WTC11 (cell line): ENCODE measurements around the gene ATP2B2. TPM values are rescaled to one million over a fixed set of nuclear protein-coding genes. Genes with fewer than 3 reads are reported as not detected.

Source experiments
- ATAC-seq: fragments of 200-7000 bp; cut with Tn5 transposase; 2 replicates; pipeline ENCODE4 v1.10.0; 2021; ENCODE audit warnings: mild to moderate bottlenecking, moderate library complexity
- CTCF ChIA-PET: fragments of 300-600 bp; sonication (Branson Sonifier 250); formaldehyde crosslinking; loops from one replicate; lab custom pipeline; 2021; ENCODE audit warnings: antibody characterized with exemption; lab: Charles Lee
- POLR2A ChIA-PET: fragments of 350-600 bp; sonication (Branson Sonifier 250); formaldehyde crosslinking; loops from one replicate; lab custom pipeline; 2021; ENCODE audit warnings: antibody characterized with exemption; lab: Charles Lee
- DNase-seq: peaks from one replicate; pipeline ENCODE4 v3.0.0; 2021; ENCODE audit warnings: low spot score
- H3K27ac Mint-ChIP-seq: 2 replicates; pipeline ENCODE4 v1.8.0; 2021; ENCODE audit warnings: mixed read lengths
- H3K27me3 Mint-ChIP-seq: 2 replicates; pipeline ENCODE4 v1.8.0; 2021; ENCODE audit warnings: low read depth, mild to moderate bottlenecking, moderate library complexity, mixed read lengths
- H3K36me3 Mint-ChIP-seq: 2 replicates; pipeline ENCODE4 v1.8.0; 2021; ENCODE audit warnings: mixed read lengths
- H3K4me1 Mint-ChIP-seq: 2 replicates; pipeline ENCODE4 v1.8.0; 2022; ENCODE audit warnings: mixed read lengths
- H3K4me3 Mint-ChIP-seq: 2 replicates; pipeline ENCODE4 v1.8.0; 2021; ENCODE audit warnings: mild to moderate bottlenecking, moderate library complexity, mixed read lengths
- H3K9me3 Mint-ChIP-seq: 2 replicates; pipeline ENCODE4 v1.8.0; 2021; ENCODE audit warnings: mixed read lengths
- ATF1 ChIP-seq: sonication (generic); formaldehyde crosslinking; IDR thresholded peaks from 2 replicates; pipeline ENCODE4 v1.8.1; 2023; ENCODE audit warnings: mild to moderate bottlenecking, moderate library complexity, missing genetic modification reagents
- CREM ChIP-seq: sonication (generic); formaldehyde crosslinking; IDR thresholded peaks from 2 replicates; pipeline ENCODE4 v1.8.1; 2022; ENCODE audit warnings: mild to moderate bottlenecking, missing genetic modification reagents, moderate library complexity
- ELF4 ChIP-seq: sonication (generic); formaldehyde crosslinking; IDR thresholded peaks from 2 replicates; pipeline ENCODE4 v1.8.1; 2022; ENCODE audit warnings: low read depth, mild to moderate bottlenecking, moderate library complexity, missing genetic modification reagents
- EMX1 ChIP-seq: fragments of 250-450 bp; sonication (Bioruptor Pico); IDR thresholded peaks from 2 replicates; pipeline ENCODE4 v1.8.0; 2021; ENCODE audit warnings: mild to moderate bottlenecking
- FOXP1 ChIP-seq: sonication (generic); formaldehyde crosslinking; IDR thresholded peaks from 2 replicates; pipeline ENCODE4 v1.8.0; 2022; ENCODE audit warnings: missing genetic modification reagents, mild to moderate bottlenecking, moderate library complexity, borderline replicate concordance
- GABPB1 ChIP-seq: sonication (generic); formaldehyde crosslinking; IDR thresholded peaks from 2 replicates; pipeline ENCODE4 v1.8.1; 2023; ENCODE audit warnings: mild to moderate bottlenecking, missing genetic modification reagents
- GTF2I ChIP-seq: fragments of 250-450 bp; sonication (Bioruptor Pico); conservative IDR thresholded peaks from 2 replicates; pipeline ENCODE4 v1.4.0; 2021; ENCODE audit warnings: mild to moderate bottlenecking
- IRF2 ChIP-seq: sonication (generic); formaldehyde crosslinking; IDR thresholded peaks from 2 replicates; pipeline ENCODE4 v1.8.0; 2022; ENCODE audit warnings: low read depth, missing genetic modification reagents, borderline replicate concordance
- NFATC4 ChIP-seq: fragments of 250-450 bp; sonication (Bioruptor Pico); IDR thresholded peaks from 2 replicates; pipeline ENCODE4 v1.9.0; 2021; ENCODE audit warnings: mild to moderate bottlenecking
- RELA ChIP-seq: sonication (generic); formaldehyde crosslinking; IDR thresholded peaks from 2 replicates; pipeline ENCODE4 v1.8.1; 2022; ENCODE audit warnings: missing genetic modification reagents, mild to moderate bottlenecking, borderline replicate concordance
- RORB ChIP-seq: fragments of 250-450 bp; sonication (Bioruptor Pico); IDR thresholded peaks from 2 replicates; pipeline ENCODE4 v1.9.0; 2021; ENCODE audit warnings: mild to moderate bottlenecking
- TEAD4 ChIP-seq: sonication (generic); formaldehyde crosslinking; IDR thresholded peaks from 2 replicates; pipeline ENCODE4 v1.8.0; 2022; ENCODE audit warnings: mild to moderate bottlenecking, missing genetic modification reagents
- ZNF317 ChIP-seq: sonication (generic); formaldehyde crosslinking; IDR thresholded peaks from 2 replicates; pipeline ENCODE4 v1.8.1; 2023; ENCODE audit warnings: low read depth, mild to moderate bottlenecking, moderate library complexity, missing genetic modification reagents, borderline replicate concordance
- total RNA-seq: library from RNA; stranded (reverse); gene quantifications from 3 replicates; pipeline ENCODE4 v1.2.3, GENCODE V29; 2021
- TF ChIP-seq, protein P1 (sequence below): sonication (generic); formaldehyde crosslinking; IDR thresholded peaks from 2 replicates; pipeline ENCODE4 v1.8.0; 2022; ENCODE audit warnings: mild to moderate bottlenecking, missing genetic modification reagents
- TF ChIP-seq, protein P2 (sequence below): sonication (generic); formaldehyde crosslinking; IDR thresholded peaks from 2 replicates; pipeline ENCODE4 v1.8.1; 2022; ENCODE audit warnings: mild to moderate bottlenecking, missing genetic modification reagents, moderate library complexity, borderline replicate concordance
- TF ChIP-seq, protein P3 (sequence below): fragments of 250-450 bp; sonication (Bioruptor Pico); IDR thresholded peaks from 2 replicates; pipeline ENCODE4 v1.9.0; 2021; ENCODE audit warnings: mild to moderate bottlenecking
- TF ChIP-seq, protein P4 (sequence below): fragments of 250-450 bp; sonication (Bioruptor Pico); IDR thresholded peaks from 2 replicates; pipeline ENCODE4 v2.1.2; 2022; ENCODE audit warnings: mild to moderate bottlenecking, moderate library complexity
- TF ChIP-seq, protein P5 (sequence below): sonication (generic); formaldehyde crosslinking; IDR thresholded peaks from 2 replicates; pipeline ENCODE4 v1.8.1; 2023; ENCODE audit warnings: mild to moderate bottlenecking, missing genetic modification reagents
- TF ChIP-seq, protein P6 (sequence below): sonication (generic); formaldehyde crosslinking; IDR thresholded peaks from 2 replicates; pipeline ENCODE4 v1.8.1; 2022; ENCODE audit warnings: low read depth, mild to moderate bottlenecking, moderate library complexity, missing genetic modification reagents, borderline replicate concordance
- TF ChIP-seq, protein P7 (sequence below): fragments of 250-450 bp; sonication (Bioruptor Pico); conservative IDR thresholded peaks from 2 replicates; pipeline ENCODE4 v1.9.0; 2021; ENCODE audit warnings: mild to moderate bottlenecking

Gene ATP2B2
- total RNA-seq, 1 experiment from 2014 or later: 0.48 TPM

DNA sequence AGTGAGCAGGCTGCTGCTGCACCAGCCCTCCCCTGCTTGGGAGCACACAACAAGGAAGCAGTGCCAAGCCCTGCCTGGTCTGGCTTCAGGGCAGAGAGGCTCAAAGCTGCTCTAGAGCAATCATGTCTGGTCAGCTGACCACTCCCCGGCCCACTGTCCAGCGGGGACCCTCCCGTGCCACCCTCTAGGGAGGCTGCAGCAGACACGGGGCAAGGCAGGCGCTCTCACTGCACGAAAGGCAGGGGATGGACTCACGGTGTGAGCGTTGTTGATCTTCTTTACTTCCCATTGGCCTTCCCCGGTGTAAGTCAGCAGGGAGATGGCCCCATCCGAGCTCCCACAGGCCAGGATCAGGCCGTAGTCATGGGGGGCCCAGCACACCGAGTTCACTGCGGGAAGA lies 193.7 kb downstream of the ATP2B2 start:
- Mint-ChIP-seq H3K27ac (no peak overlapping the region), H3K27me3 (no peaks in the 10 kb centered on the region), H3K36me3 (peaks cover 80% of the 10 kb centered on the region), H3K4me3 (no peak overlapping the region), H3K9me3 (no peaks in the 10 kb centered on the region), H3K4me1 (no peaks in the 10 kb centered on the region)
- TF ChIP-seq ELF4 (CRISPR knock-in tag): no peak
- TF ChIP-seq GABPB1 (CRISPR knock-in tag): no peak
- TF ChIP-seq, protein P1, sequence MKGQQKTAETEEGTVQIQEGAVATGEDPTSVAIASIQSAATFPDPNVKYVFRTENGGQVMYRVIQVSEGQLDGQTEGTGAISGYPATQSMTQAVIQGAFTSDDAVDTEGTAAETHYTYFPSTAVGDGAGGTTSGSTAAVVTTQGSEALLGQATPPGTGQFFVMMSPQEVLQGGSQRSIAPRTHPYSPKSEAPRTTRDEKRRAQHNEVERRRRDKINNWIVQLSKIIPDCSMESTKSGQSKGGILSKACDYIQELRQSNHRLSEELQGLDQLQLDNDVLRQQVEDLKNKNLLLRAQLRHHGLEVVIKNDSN (CRISPR knock-in tag): no peak
- TF ChIP-seq CREM (CRISPR knock-in tag): no peak
- no peak for TF ChIP-seq IRF2 (CRISPR knock-in tag)
- TF ChIP-seq, protein P2, sequence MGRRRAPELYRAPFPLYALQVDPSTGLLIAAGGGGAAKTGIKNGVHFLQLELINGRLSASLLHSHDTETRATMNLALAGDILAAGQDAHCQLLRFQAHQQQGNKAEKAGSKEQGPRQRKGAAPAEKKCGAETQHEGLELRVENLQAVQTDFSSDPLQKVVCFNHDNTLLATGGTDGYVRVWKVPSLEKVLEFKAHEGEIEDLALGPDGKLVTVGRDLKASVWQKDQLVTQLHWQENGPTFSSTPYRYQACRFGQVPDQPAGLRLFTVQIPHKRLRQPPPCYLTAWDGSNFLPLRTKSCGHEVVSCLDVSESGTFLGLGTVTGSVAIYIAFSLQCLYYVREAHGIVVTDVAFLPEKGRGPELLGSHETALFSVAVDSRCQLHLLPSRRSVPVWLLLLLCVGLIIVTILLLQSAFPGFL: no peak
- TF ChIP-seq GTF2I (CRISPR knock-in tag): no peak
- TF ChIP-seq, protein P3, sequence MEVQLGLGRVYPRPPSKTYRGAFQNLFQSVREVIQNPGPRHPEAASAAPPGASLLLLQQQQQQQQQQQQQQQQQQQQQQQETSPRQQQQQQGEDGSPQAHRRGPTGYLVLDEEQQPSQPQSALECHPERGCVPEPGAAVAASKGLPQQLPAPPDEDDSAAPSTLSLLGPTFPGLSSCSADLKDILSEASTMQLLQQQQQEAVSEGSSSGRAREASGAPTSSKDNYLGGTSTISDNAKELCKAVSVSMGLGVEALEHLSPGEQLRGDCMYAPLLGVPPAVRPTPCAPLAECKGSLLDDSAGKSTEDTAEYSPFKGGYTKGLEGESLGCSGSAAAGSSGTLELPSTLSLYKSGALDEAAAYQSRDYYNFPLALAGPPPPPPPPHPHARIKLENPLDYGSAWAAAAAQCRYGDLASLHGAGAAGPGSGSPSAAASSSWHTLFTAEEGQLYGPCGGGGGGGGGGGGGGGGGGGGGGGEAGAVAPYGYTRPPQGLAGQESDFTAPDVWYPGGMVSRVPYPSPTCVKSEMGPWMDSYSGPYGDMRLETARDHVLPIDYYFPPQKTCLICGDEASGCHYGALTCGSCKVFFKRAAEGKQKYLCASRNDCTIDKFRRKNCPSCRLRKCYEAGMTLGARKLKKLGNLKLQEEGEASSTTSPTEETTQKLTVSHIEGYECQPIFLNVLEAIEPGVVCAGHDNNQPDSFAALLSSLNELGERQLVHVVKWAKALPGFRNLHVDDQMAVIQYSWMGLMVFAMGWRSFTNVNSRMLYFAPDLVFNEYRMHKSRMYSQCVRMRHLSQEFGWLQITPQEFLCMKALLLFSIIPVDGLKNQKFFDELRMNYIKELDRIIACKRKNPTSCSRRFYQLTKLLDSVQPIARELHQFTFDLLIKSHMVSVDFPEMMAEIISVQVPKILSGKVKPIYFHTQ (CRISPR knock-in tag): no peak
- TF ChIP-seq, all 79 proteins: peak for 0
- DNase-seq: no peak
- ChIA-PET POLR2A (no interaction called here), CTCF (no interaction called here)
- no peak for ATAC-seq

DNA sequence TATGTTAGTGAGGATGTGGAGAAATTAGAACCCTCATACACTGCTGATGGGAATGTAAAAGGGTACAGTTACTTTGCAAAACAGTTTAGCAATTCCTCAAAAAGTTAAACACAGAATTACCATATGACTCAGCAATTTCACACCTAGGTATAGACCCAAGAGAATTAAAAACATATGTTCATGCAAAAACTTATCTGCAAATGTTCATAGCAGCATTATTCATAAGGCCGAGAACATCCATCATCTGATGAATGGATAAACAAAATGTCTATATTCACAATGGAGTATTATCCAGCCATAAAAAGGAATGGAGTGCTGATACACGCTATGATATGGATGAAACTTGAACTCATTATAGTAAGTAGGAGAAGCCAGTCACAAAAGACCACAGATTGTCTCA lies 194.8 kb downstream of the ATP2B2 start:
- Mint-ChIP-seq H3K4me1 (no peaks in the 10 kb centered on the region), H3K27me3 (no peaks in the 10 kb centered on the region), H3K36me3 (peaks cover 79% of the 10 kb centered on the region), H3K9me3 (no peaks in the 10 kb centered on the region), H3K4me3 (no peak overlapping the region), H3K27ac (no peak overlapping the region)
- no peak for TF ChIP-seq ELF4 (CRISPR knock-in tag)
- no peak for TF ChIP-seq RORB
- TF ChIP-seq ZNF317 (CRISPR knock-in tag): no peak
- TF ChIP-seq, protein P4, sequence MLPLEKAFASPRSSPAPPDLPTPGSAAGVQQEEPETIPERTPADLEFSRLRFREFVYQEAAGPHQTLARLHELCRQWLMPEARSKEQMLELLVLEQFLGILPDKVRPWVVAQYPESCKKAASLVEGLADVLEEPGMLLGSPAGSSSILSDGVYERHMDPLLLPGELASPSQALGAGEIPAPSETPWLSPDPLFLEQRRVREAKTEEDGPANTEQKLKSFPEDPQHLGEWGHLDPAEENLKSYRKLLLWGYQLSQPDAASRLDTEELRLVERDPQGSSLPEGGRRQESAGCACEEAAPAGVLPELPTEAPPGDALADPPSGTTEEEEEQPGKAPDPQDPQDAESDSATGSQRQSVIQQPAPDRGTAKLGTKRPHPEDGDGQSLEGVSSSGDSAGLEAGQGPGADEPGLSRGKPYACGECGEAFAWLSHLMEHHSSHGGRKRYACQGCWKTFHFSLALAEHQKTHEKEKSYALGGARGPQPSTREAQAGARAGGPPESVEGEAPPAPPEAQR: no peak
- TF ChIP-seq EMX1 (CRISPR knock-in tag): no peak
- no peak for TF ChIP-seq RELA (CRISPR knock-in tag)
- TF ChIP-seq, protein P5, sequence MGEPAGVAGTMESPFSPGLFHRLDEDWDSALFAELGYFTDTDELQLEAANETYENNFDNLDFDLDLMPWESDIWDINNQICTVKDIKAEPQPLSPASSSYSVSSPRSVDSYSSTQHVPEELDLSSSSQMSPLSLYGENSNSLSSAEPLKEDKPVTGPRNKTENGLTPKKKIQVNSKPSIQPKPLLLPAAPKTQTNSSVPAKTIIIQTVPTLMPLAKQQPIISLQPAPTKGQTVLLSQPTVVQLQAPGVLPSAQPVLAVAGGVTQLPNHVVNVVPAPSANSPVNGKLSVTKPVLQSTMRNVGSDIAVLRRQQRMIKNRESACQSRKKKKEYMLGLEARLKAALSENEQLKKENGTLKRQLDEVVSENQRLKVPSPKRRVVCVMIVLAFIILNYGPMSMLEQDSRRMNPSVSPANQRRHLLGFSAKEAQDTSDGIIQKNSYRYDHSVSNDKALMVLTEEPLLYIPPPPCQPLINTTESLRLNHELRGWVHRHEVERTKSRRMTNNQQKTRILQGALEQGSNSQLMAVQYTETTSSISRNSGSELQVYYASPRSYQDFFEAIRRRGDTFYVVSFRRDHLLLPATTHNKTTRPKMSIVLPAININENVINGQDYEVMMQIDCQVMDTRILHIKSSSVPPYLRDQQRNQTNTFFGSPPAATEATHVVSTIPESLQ (CRISPR knock-in tag): no peak
- no peak for TF ChIP-seq ATF1 (CRISPR knock-in tag)
- no peak for TF ChIP-seq NFATC4 (CRISPR knock-in tag)
- TF ChIP-seq FOXP1 (CRISPR knock-in tag): no peak
- no peak for TF ChIP-seq TEAD4 (CRISPR knock-in tag)
- TF ChIP-seq, protein P6, sequence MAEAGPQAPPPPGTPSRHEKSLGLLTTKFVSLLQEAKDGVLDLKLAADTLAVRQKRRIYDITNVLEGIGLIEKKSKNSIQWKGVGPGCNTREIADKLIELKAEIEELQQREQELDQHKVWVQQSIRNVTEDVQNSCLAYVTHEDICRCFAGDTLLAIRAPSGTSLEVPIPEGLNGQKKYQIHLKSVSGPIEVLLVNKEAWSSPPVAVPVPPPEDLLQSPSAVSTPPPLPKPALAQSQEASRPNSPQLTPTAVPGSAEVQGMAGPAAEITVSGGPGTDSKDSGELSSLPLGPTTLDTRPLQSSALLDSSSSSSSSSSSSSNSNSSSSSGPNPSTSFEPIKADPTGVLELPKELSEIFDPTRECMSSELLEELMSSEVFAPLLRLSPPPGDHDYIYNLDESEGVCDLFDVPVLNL (CRISPR knock-in tag): no peak
- TF ChIP-seq, protein P7, sequence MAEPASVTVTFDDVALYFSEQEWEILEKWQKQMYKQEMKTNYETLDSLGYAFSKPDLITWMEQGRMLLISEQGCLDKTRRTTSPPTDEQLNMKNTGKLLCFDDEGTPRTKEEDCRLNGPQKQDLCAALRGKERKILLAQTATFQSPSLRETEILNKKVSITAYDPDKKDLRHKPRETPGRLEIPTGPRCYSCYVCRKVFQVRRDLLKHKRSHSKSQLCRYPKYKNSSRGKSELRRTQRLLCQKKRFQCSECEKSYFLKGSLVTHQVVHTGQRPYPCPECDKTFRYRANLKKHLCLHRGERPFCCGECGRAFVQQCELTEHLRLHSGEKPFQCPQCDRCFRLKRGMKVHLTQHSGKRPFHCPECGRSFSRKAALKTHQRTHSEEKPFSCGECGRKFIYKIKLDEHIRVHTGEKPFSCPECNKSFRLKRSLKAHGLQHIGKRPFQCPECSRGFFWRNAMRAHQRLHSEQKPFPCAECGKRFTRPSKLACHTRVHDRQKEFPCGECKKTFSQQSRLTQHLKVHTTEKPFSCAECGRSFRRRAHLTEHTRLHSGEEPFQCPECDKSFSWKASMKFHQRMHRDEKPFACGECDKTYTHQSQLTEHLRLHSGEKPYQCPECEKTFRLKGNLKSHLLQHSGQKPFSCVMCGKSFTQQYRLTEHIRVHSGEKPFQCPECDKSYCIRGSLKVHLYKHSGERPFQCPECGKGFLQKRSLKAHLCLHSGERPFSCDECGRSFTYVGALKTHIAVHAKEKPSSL (CRISPR knock-in tag): no peak
- POLR2A ChIA-PET: no interaction called here
- CTCF ChIA-PET: no interaction called here
- DNase-seq: no peak
- no peak for ATAC-seq
